Urothelium cell line (cell line): ENCODE results near the gene TXNDC16.
"Not testable (repeated sequence)": the region's sequence is repeated elsewhere in the genome, so short reads cannot be mapped to it uniquely, and the experiment has no call there.

Source experiments
- DNase-seq: peaks from one replicate; pipeline ENCODE4 v3.0.0; 2011; ENCODE audit warnings: low spot score, mixed read lengths
- FAIRE-seq: peaks from 2 replicates; lab custom pipeline; 2011; peaks lifted over from hg19 to GRCh38; lab: Jason Lieb, UNC

Gene TXNDC16

DNA sequence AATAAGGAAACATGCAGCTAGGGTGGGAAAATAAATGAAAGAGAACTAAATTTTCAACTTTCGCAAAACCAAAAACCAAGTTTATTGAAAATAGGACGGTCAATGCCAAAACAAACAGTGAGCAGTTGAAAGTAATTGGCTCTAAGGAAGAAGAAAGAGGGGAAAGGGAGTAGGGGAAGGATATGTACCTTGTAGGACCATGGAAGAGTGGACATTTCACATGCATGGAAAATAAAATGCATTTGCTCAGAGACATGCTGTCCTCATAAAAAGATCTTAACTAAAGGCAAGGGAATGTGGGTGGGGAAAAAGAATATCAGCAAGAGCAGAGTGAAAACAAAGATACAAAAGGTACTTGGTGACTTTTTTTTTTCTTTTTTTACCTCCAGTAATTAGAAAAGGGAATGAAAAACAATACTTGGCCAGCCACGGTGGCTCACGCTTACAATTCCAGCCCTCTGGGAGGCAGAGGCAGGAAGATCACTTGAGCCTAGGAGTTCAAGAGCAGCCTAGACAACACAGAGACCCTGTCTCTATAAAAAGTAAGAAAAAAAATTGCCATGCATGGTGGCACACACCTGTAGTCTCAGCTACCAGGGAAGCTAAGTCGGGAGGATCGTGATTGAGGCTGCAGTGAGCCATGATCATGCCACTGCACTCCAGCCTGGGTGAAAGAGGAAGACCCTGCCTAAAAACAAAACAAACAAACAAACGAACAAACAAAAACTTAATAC lies 6.6 kb downstream of the TXNDC16 start:
- no peak for DNase-seq

DNA sequence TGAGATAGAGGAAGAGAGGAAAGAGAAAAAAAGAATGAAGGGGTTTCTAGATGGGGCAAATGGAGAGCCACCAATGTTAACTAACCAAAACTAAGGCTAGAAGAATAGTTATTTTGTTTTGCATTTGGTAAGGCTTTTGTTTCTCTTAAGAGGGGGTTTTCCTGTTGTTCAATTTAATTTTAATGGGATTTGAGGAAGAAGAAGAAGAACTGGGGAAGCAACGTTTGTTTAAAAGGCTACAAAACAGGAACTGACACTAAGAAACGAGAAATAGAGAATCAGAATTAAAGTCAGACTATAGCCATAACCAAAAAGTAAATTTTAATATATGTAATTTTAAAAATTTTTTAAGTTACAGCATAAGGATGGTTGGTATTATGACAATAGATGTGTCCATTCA lies 13.7 kb downstream of the TXNDC16 start:
- no peak for FAIRE-seq
- DNase-seq, result no peak

More for the DNA sequence above, 6.6 kb downstream of the TXNDC16 start:
- no peak for FAIRE-seq

DNA sequence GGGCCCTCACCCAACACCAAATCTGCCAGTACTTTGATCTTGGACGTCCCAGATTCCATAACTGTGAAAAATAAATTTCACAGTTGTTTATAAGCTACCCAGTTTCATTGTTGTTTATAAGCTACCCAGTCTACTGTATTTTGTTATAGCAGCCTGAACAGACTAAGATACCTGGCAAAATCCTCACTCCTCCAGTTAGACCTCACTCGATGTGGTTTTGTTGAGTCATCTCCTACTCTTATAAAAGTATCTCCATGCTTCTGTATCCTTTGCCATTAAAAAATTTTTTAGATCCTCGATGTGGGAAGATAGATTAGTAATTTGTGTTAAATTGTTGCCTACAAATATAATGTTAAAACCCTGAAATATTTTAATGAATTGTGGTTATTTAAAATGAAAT lies 16.0 kb downstream of the TXNDC16 start:
- FAIRE-seq (no peak), DNase-seq (no peak)

- DNase-seq, result no peak
- FAIRE-seq, result peak; percentile 40
Measured at GRCh38 chr14:52531481-52531880, 20.8 kb downstream of the TXNDC16 start.

GRCh38 chr14:52527052-52527451 lies 25.3 kb downstream of the TXNDC16 start:
- DNase-seq (no peak), FAIRE-seq (no peak)

- no peak for DNase-seq
- FAIRE-seq, result no peak
Measured at GRCh38 chr14:52522581-52523345, 29.5 kb downstream of the TXNDC16 start.

DNA sequence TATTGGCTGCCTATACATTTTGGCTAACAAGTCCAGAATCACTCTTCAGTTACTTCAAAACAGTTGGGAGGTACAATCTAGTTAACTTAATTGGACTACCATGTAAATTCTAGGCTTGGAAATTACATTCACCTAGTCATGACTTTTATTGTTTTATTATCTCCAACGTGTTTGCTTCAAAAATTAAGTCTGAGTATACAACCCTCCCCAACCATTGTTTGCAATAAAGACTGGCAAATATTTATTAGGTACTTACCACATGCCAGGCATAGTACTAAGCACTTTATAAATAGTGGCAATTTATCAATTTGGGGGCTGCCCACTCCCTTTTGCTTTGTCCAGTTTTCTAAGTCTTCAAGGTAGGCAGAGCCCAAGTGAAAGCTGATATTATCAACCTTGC lies 30.3 kb downstream of the TXNDC16 start:
- DNase-seq (no peak), FAIRE-seq (no peak)

DNA sequence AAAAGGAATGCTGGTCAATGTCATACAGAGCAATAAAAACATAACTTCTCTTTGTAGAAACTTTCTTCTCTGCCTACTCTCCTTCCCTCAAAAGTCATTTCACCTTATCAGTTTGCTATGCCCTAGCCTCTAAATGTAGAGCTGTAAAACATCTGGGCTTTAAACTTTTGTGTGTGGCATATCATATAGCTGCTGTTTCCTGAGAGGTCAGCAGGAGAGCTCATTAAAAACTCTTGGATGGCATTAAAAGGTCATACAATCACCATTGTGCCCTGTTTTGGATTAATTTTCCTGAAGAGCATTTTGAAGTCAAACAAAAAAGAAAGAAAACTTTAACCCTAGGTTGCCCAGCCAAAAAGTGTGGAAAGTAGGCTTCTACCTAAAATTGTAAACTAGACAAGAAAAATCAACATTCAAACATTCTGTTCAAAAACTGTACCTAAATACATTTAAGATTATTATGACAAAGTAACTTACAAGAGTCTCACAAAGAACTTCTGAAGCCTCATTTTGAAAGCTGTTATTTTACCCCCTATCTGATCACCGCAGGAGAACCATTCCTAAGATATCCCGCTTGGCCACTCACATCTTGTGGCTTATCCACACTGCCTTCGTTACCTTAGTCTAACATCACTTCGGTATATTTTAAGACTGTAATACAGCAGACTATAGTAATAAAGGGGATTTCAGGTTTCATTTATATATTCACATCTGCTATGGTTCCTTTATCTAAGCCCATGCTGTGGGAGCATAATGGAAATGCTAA lies 38.1 kb downstream of the TXNDC16 start:
- FAIRE-seq, result no peak
- DNase-seq, result no peak

DNA sequence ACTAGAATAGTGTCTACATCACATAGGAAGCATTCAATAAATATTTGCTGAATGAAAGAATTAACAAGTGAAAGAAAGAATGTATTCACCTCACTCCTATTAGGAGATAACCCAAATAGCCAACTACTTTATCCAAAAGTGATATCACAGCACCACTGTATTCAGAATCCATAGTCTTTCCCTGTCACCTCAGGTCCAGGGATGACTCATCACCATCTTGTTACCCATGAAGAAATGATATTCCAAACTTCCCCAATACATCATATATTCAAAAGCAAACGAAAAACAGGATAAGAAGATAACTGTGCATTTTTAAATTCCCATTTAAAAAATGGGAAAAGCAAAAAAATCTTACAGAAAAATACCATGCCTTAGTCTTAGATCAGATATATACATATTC lies 39.1 kb downstream of the TXNDC16 start:
- FAIRE-seq, result no peak

GRCh38 chr14:52494444-52494843 lies 57.9 kb downstream of the TXNDC16 start:
- DNase-seq (no peak), FAIRE-seq (no peak)

More for the DNA sequence above, 39.1 kb downstream of the TXNDC16 start:
- no peak for DNase-seq

GRCh38 chr14:52485350-52485960 lies 66.8 kb downstream of the TXNDC16 start:
- FAIRE-seq (no peak), DNase-seq (no peak)

DNA sequence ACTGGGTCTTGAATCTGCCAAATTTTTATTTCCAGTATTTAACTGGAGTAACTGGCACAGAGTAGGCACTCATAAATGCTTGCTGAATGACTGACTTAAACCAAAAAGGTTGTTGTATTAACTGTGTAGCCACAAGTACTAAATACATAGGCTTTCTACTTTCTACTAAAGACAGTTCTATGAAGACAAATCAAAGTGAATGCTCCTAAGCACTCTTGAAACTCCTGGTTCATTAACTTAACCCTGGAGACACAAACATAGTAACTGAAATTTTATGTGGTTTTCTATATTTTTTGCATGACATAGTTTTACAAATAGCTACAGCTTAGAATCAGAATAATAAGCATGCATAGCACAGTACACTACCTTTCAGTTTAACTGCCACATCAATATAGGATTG lies 70.4 kb downstream of the TXNDC16 start:
- FAIRE-seq (no peak), DNase-seq (no peak)

- DNase-seq (no peak), FAIRE-seq (no peak)
Measured at GRCh38 chr14:52473557-52473956, 78.7 kb downstream of the TXNDC16 start.

DNA sequence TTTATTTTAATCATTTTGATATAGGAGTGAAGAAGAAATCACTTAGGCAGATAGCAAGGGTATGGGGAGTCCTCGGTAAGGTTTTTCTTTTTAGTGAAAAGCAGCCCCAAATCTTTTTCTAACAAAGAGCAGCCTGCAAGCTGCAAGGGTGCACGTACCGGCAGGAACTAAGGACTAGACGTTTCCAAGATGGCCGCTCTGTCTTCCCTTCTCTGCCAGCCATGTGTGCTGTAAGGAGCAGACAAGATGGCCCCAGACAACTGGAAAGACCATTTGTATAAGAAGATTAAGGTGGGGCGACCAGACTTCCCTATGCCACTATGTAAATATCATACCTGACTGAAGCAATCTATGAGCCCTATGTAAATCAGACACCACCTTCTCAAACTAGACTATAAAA lies 79.6 kb downstream of the TXNDC16 start:
- FAIRE-seq (no peak), DNase-seq (no peak)

- peak; percentile 44 for FAIRE-seq
- DNase-seq, result not testable (repeated sequence)
Measured at GRCh38 chr14:52472251-52472650, 80.1 kb downstream of the TXNDC16 start.

DNA sequence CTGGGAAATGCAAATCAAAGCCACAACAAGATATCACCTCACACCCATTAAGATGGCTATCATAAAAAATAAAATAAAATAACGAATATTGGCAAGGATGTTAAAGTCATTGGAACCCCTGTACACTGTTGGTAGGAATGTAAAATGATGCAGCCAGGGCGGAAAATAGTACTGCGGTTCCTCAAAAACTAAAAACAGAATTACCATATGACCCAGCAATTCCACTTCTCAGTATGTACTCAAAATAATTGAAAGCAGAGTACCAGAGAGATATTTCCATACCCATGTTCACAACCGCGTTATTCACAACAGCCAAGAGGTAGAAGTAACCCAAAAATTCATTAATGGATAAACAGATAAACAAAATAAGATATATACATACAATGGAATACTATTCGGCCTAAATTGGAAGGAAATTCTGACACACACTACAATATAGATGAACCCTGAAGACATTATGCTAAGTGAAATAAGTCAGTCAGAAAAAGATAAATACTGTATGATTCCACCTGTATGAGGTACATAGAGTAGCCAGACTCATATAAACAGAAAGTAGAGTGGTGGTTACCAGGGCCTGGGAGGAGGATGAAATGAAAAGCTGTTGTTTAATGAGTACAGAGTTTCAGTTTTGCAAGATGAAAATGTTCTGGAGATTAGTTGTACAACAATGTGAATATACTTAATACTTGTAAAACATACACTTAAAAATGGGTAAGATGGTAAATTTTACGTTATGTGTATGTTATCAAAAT lies 84.6 kb downstream of the TXNDC16 start:
- DNase-seq, result no peak
- FAIRE-seq, result no peak

GRCh38 chr14:52464175-52464574 lies 88.1 kb downstream of the TXNDC16 start:
- DNase-seq (no peak), FAIRE-seq (no peak)

DNA sequence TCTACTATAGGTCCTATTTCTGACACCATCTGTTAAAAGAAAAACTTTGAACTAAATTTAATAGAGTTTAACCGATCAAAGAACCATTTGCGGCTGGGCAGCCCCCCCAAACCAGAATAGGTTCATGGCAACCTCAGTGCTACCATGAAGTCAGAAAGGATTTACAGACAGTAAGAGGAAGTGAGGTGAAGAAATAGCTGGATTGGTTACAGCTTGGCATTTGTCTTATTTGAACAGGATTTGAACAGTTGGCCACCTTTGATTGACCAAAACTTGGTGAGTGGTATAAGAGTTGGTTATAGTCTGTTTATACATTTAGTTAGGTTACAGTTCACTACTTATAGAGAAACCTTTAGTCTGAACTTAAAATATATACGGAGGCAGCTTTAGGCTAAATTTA lies 88.9 kb downstream of the TXNDC16 start:
- no peak for DNase-seq
- no peak for FAIRE-seq

DNA sequence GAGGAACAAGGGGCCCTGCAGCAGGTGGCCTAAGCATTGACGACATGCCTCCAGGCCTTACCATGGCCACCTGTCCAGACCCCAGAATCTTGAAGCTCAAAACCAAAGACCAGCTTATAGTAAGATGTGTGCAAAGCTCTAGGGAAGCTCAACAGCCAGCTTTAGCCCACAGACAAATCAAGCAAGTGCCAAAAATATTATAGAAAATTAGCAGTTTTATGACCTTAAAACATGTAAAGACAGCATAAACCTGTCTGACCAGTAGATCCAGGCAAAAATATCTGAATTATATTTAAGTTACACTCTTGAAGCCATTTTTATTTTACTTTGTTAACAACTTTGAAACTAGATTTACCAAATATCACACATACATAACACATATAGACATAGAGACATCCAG lies 90.6 kb downstream of the TXNDC16 start:
- DNase-seq, result no peak
- no peak for FAIRE-seq

DNA sequence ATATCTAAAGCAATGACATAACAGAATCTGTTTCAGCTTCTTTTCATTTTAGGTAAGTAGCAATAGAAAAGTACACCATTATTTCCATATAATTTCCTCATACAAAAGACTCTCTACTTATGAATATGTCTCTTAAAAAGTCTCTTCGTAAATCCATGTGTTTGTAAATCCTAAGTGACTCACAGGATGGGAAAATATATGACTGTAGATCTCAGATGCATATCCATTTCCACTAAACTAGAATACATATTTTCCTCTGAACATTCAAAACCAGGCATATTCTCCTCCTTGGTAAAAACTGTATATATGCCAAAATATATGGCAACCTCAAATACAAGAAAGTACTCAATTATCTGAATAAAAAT lies 93.6 kb downstream of the TXNDC16 start:
- no peak for DNase-seq
- no peak for FAIRE-seq

- no peak for FAIRE-seq
- no peak for DNase-seq
Measured at GRCh38 chr14:52457411-52457810, 94.9 kb downstream of the TXNDC16 start.
